H1 (cell line): Measurements from ENCODE around the gene PGM2. TPM values are rescaled to one million over a fixed set of nuclear protein-coding genes. Genes with fewer than 3 reads are reported as not detected.

ENCODE experiments used
- CTCF ChIA-PET: fragments of 300-600 bp; sonication (Branson Sonifier 250); formaldehyde crosslinking; loops from one replicate; lab custom pipeline; 2021; ENCODE audit not compliant: partially characterized antibody; lab: Charles Lee
- POLR2A ChIA-PET: fragments of 300-600 bp; sonication (Branson Sonifier 250); formaldehyde crosslinking; loops from one replicate; lab custom pipeline; 2021; ENCODE audit warnings: inconsistent platforms; ENCODE audit not compliant: partially characterized antibody; lab: Charles Lee
- DNase-seq, 2 experiments: peaks; one replicate each; pipeline versions ENCODE4 v3.0.0 to v3.0.0-alpha.2; 2010 to 2022; ENCODE audit warnings: low spot score in 2 of 2, low read depth in 1 of 2, mixed read lengths in 1 of 2
- FAIRE-seq: peaks from 2 replicates; lab custom pipeline; 2011; peaks lifted over from hg19 to GRCh38; lab: Jason Lieb, UNC
- H2AFZ ChIP-seq: 2 replicates; pipeline ENCODE4 v1.8.1; 2012; ENCODE audit warnings: low read length, inconsistent platforms
- H2AK5ac ChIP-seq: 2 replicates; pipeline ENCODE4 v1.6.1; 2013; ENCODE audit warnings: low read depth, low read length
- H2BK120ac ChIP-seq: replicated peaks from 2 replicates; pipeline ENCODE3; 2013; ENCODE audit warnings: low read depth, low read length, inconsistent platforms
- H2BK12ac ChIP-seq: 2 replicates; pipeline ENCODE4 v1.6.1; 2013; ENCODE audit warnings: low read depth, low read length
- H2BK15ac ChIP-seq: 2 replicates; pipeline ENCODE4 v1.6.1; 2013; ENCODE audit warnings: low read length
- H2BK20ac ChIP-seq: 2 replicates; pipeline ENCODE4 v1.6.1; 2013; ENCODE audit warnings: low read length
- H2BK5ac ChIP-seq: 2 replicates; pipeline ENCODE4 v1.6.1; 2013; ENCODE audit warnings: low read depth, low read length
- H3K14ac ChIP-seq: 2 replicates; pipeline ENCODE4 v1.6.1; 2013; ENCODE audit warnings: inconsistent platforms; ENCODE audit not compliant: insufficient read length
- H3K18ac ChIP-seq: 2 replicates; pipeline ENCODE4 v1.6.1; 2013; ENCODE audit warnings: low read length; ENCODE audit errors: extremely low read depth
- H3K23ac ChIP-seq: 2 replicates; pipeline ENCODE4 v1.6.1; 2013; ENCODE audit warnings: inconsistent platforms; ENCODE audit not compliant: insufficient read length
- H3K23me2 ChIP-seq: 2 replicates; pipeline ENCODE4 v1.6.1; 2013; ENCODE audit warnings: low read depth, low read length
- H3K27ac ChIP-seq: 2 replicates; pipeline ENCODE4 v1.6.1; 2011; ENCODE audit warnings: low read depth, low read length, inconsistent platforms
- H3K27me3 ChIP-seq, 4 experiments: replicated peaks in 1 of 4; 1 replicate in 1 of 4; 2 replicates in 3 of 4; pipeline versions ENCODE4 v1.6.1 to v1.8.1; 2011 to 2013; ENCODE audit warnings: low read length in 3 of 4, mild to moderate bottlenecking in 3 of 4, inconsistent platforms in 2 of 4, mixed read lengths in 2 of 4, moderate library complexity in 1 of 4; ENCODE audit not compliant: control insufficient read depth in 3 of 4, insufficient read depth in 3 of 4; ENCODE audit errors: extremely low read depth in 1 of 4
- H3K36me3 ChIP-seq, 4 experiments: 2 replicates each; pipeline versions ENCODE4 v1.6.1 to v1.8.1; 2011 to 2013; ENCODE audit warnings: mild to moderate bottlenecking in 4 of 4, low read length in 3 of 4, moderate library complexity in 2 of 4, control low read depth in 1 of 4, inconsistent platforms in 1 of 4; ENCODE audit not compliant: insufficient read depth in 4 of 4, control insufficient read depth in 2 of 4
- H3K4ac ChIP-seq: replicated peaks from 2 replicates; pipeline ENCODE3; 2013; ENCODE audit warnings: low read length, low read depth, mixed read lengths, inconsistent platforms; ENCODE audit not compliant: insufficient read length
- H3K4me1 ChIP-seq, 4 experiments: replicated peaks in 1 of 4; 1 replicate in 1 of 4; 2 replicates in 3 of 4; pipeline versions ENCODE4 v1.6.1 to v1.8.1; 2011 to 2013; ENCODE audit warnings: low read length in 3 of 4, inconsistent platforms in 2 of 4, mixed read lengths in 1 of 4; ENCODE audit not compliant: insufficient read depth in 4 of 4, control insufficient read depth in 3 of 4
- H3K4me2 ChIP-seq, 2 experiments: 2 replicates each; pipeline versions ENCODE4 v1.6.1 to v1.8.1; 2011 to 2013; ENCODE audit warnings: low read depth in 2 of 2, low read length in 2 of 2, control low read depth in 1 of 2, inconsistent platforms in 1 of 2, mild to moderate bottlenecking in 1 of 2; ENCODE audit not compliant: insufficient read depth in 1 of 2
- H3K4me3 ChIP-seq, 4 experiments: fragments of 200-600, 300-600 bp in 1 of 4; sonication (generic), shearing (Covaris generic), sonication (Bioruptor Twin) in 1 of 4; 2 replicates each; pipeline versions ENCODE4 v1.5.1 to v1.8.1; 2011 to 2016; ENCODE audit warnings: low read length in 4 of 4, low read depth in 3 of 4, control low read depth in 2 of 4, inconsistent platforms in 2 of 4, mild to moderate bottlenecking in 2 of 4, mixed read lengths in 1 of 4, moderate library complexity in 1 of 4; ENCODE audit not compliant: insufficient read depth in 2 of 4; ENCODE audit errors: extremely low read depth in 1 of 4
- H3K56ac ChIP-seq: replicated peaks from 2 replicates; pipeline ENCODE3; 2013; ENCODE audit warnings: low read depth, mild to moderate bottlenecking, mixed read lengths, low read length, inconsistent platforms; ENCODE audit not compliant: insufficient read length
- H3K79me1 ChIP-seq: 2 replicates; pipeline ENCODE4 v1.6.1; 2013; ENCODE audit warnings: low read depth, low read length, control low read depth
- H3K79me2 ChIP-seq, 2 experiments: 2 replicates each; pipeline versions ENCODE4 v1.6.1 to v1.8.1; 2012 to 2013; ENCODE audit warnings: low read length in 2 of 2, mild to moderate bottlenecking in 2 of 2, inconsistent platforms in 1 of 2; ENCODE audit not compliant: insufficient read depth in 2 of 2, control insufficient read depth in 1 of 2
- H3K9ac ChIP-seq, 4 experiments: replicated peaks in 1 of 4; 1 replicate in 1 of 4; 2 replicates in 3 of 4; pipeline versions ENCODE4 v1.6.1 to v1.8.1; 2011 to 2013; ENCODE audit warnings: low read depth in 3 of 4, low read length in 3 of 4, control low read depth in 2 of 4, mild to moderate bottlenecking in 2 of 4, moderate library complexity in 2 of 4, inconsistent platforms in 1 of 4; ENCODE audit errors: extremely low read depth in 1 of 4
- H3K9me3 ChIP-seq, 2 experiments: 2 replicates each; pipeline versions ENCODE4 v1.6.1 to v1.8.1; 2012 to 2013; ENCODE audit warnings: mild to moderate bottlenecking in 2 of 2, moderate library complexity in 2 of 2, control low read depth in 1 of 2, inconsistent platforms in 1 of 2, low read depth in 1 of 2, low read length in 1 of 2, mixed read lengths in 1 of 2; ENCODE audit not compliant: insufficient read depth in 2 of 2
- H4K20me1 ChIP-seq, 2 experiments: replicated peaks in 1 of 2; 2 replicates each; pipeline versions ENCODE3 to v1.8.1; 2011 to 2013; ENCODE audit warnings: inconsistent platforms in 2 of 2, low read length in 2 of 2, mild to moderate bottlenecking in 1 of 2; ENCODE audit not compliant: insufficient read depth in 2 of 2, control insufficient read depth in 1 of 2
- H4K5ac ChIP-seq: 2 replicates; pipeline ENCODE4 v1.6.1; 2013; ENCODE audit warnings: low read length, low read depth, mixed read lengths, inconsistent platforms; ENCODE audit not compliant: insufficient read length
- H4K8ac ChIP-seq: 2 replicates; pipeline ENCODE4 v1.8.0; 2013; ENCODE audit warnings: mild to moderate bottlenecking, moderate library complexity, low read length, inconsistent platforms; ENCODE audit not compliant: insufficient read depth; ENCODE audit errors: extremely low read depth
- H4K91ac ChIP-seq: replicated peaks from 2 replicates; pipeline ENCODE3; 2013; ENCODE audit warnings: low read length, mixed read lengths, inconsistent platforms; ENCODE audit not compliant: insufficient read length
- ATF3 ChIP-seq: IDR thresholded peaks from 2 replicates; pipeline ENCODE4 v1.6.1; 2011; ENCODE audit warnings: low read depth, mild to moderate bottlenecking, low read length; ENCODE audit not compliant: insufficient read depth
- BCL11A ChIP-seq, 2 experiments: IDR thresholded peaks; one replicate each; pipeline ENCODE4 v1.6.1; 2011; ENCODE audit warnings: low read depth in 2 of 2, low read length in 2 of 2, mild to moderate bottlenecking in 2 of 2
- CBX5 ChIP-seq: fragments of 300-800, 300-1000 bp; sonication (generic); IDR thresholded peaks from 2 replicates; pipeline ENCODE4 v1.7.1; 2016; ENCODE audit warnings: antibody characterized with exemption, low read length, low read depth
- JUND ChIP-seq: IDR thresholded peaks from 2 replicates; pipeline ENCODE4 v1.6.1; 2011; ENCODE audit warnings: mild to moderate bottlenecking, improper control_type of control experiment, low read length
- KDM4A ChIP-seq: IDR thresholded peaks from one replicate; pipeline ENCODE4 v1.7.1; 2012; ENCODE audit warnings: low read depth, mild to moderate bottlenecking, moderate library complexity, low read length, inconsistent platforms; ENCODE audit not compliant: severe bottlenecking
- MAX ChIP-seq: IDR thresholded peaks from 2 replicates; pipeline ENCODE4 v1.6.1; 2012; ENCODE audit warnings: inconsistent platforms
- NRF1 ChIP-seq: IDR thresholded peaks from 2 replicates; pipeline ENCODE4 v1.6.1; 2011; ENCODE audit warnings: mild to moderate bottlenecking, low read depth, low read length, improper control_type of control experiment
- PHF8 ChIP-seq: fragments of 200-600 bp; sonication (generic); conservative IDR thresholded peaks from 2 replicates; pipeline ENCODE4 v1.7.1; 2012; ENCODE audit warnings: low read depth, mild to moderate bottlenecking, inconsistent platforms, low read length, moderate library complexity
- RBBP5 ChIP-seq: IDR thresholded peaks from 2 replicates; pipeline ENCODE4 v1.7.1; 2012; ENCODE audit warnings: low read depth, mild to moderate bottlenecking, inconsistent platforms, low read length, moderate library complexity, borderline replicate concordance
- SAP30 ChIP-seq: fragments of 300-600 bp; sonication (generic); IDR thresholded peaks from 2 replicates; pipeline ENCODE4 v1.7.1; 2012; ENCODE audit warnings: low read length, moderate library complexity, mild to moderate bottlenecking, inconsistent platforms; ENCODE audit not compliant: insufficient read depth, insufficient replicate concordance
- TBP ChIP-seq: IDR thresholded peaks from 2 replicates; pipeline ENCODE4 v1.6.1; 2011; ENCODE audit warnings: low read depth, low read length, improper control_type of control experiment
- WGBS, 2 experiments: shearing (Covaris generic) in 1 of 2; methylation state at CpG; one replicate each; pipeline versions ENCODE4 v1.1.6 to v1.1.7; 2013 to 2015; ENCODE audit warnings: low lambda C conversion rate in 2 of 2, mixed read lengths in 2 of 2, inconsistent platforms in 1 of 2, low coverage in 1 of 2, missing lambda C conversion rate in 1 of 2; ENCODE audit not compliant: insufficient replicate concordance in 2 of 2, insufficient coverage in 1 of 2, insufficient read length in 1 of 2; ENCODE audit errors: extremely low coverage in 1 of 2, missing lambda C conversion rate in 1 of 2; 5-methylcytosine and 5-hydroxymethylcytosine counted together
- polyA plus RNA-seq, 7 experiments: library from polyadenylated mRNA; depleted of rRNA in 3 of 7; stranded (reverse) in 5 of 7; unstranded in 2 of 7; fragments of >200 nt in 5 of 7; fragments of 200-250 nt in 2 of 7; gene quantifications; 1 replicate in 5 of 7; 2 replicates in 1 of 7; 4 replicates in 1 of 7; pipeline versions ENCODE4 v1.2.1 to v1.2.3, GENCODE V29; 2011 to 2013; ENCODE audit warnings: missing spikeins in 2 of 7, mixed read lengths in 2 of 7
- total RNA-seq: library from RNA; stranded (reverse); fragmentation: NEBNext Ultra II Directional; extraction: Animal tissue kit (Norgen Biotek cat#: 25700); gene quantifications from 2 replicates; pipeline ENCODE4 v1.2.1, GENCODE V29; 2021

Gene PGM2
- total and polyA plus RNA-seq, 2 of the 8 experiments (the other 6 are each of a cell fraction or from before 2014, with no cell fraction given): 7.7 to 38.0 TPM

- Histone ChIP-seq H3K27ac (no peak overlapping the region), H3K9ac (no peak overlapping the region), H3K4me1 (no peaks in the 10 kb centered on the region), H3K79me2 (no peaks in the 10 kb centered on the region), H2BK20ac (no peak overlapping the region), H3K79me1 (no peaks in the 10 kb centered on the region), H2AFZ (no peak overlapping the region), H4K8ac (no peak overlapping the region), H3K56ac (no peak overlapping the region), H3K36me3 (peaks cover 0 to 33% (median 20%) of the 10 kb centered on the region in 4 experiments; a peak in 5 of 8 replicates), H3K14ac (no peak overlapping the region), H3K27me3 (peaks cover 0 to 1% (median 0%) of the 10 kb centered on the region in 4 experiments; a peak in 1 of 7 replicates), H2AK5ac (no peak overlapping the region), H3K4ac (no peak overlapping the region), H3K9me3 (no peaks in the 10 kb centered on the region), H2BK120ac (no peak overlapping the region), H4K91ac (no peak overlapping the region), H2BK15ac (no peak overlapping the region), H3K4me2 (no peak overlapping the region), H3K23me2 (no peaks in the 10 kb centered on the region), H4K5ac (no peak overlapping the region), H3K4me3 (no peak overlapping the region), H2BK12ac (no peak overlapping the region), H3K18ac (no peak overlapping the region), H4K20me1 (no peaks in the 10 kb centered on the region), H2BK5ac (no peak overlapping the region), H3K23ac (no peak overlapping the region)
- ChIA-PET POLR2A (no interaction called here), CTCF (no interaction called here)
- DNase-seq (no peak), FAIRE-seq (no peak)
- 94% methylated on average over 5 of the region's 5 CpGs; no CpG with 5 or more reads in 1 of the 2 experiments for whole genome bisulfite sequencing, 2 experiments
- TF ChIP-seq PHF8 (no peak), MAX (no peak), SAP30 (no peak), TBP (no peak), RBBP5 (no peak), NRF1 (no peak), BCL11A (IDR thresholded peaks at IDR 0.05; ENCODE audit: low read depth in 2 of 2, low read length in 2 of 2) (no peak), CBX5 (no peak), KDM4A (no peak), ATF3 (no peak), JUND (no peak)
Measured at GRCh38 chr4:37844204-37844603, 17.7 kb downstream of the PGM2 start.
